Measurements from ENCODE around the gene ACAD11.

ACAD11 gene

GRCh38 chr3:132550579-132551305, 108.9 kb downstream of the ACAD11 start:
- no peak for DNase-seq (ENCODE audit: low read depth in 1 of 2, low spot score in 1 of 2)
- in situ Hi-C loops (cut with HindIII; ENCODE audit: low pct_unique_long_range_greater_than_20kb, low sequenced_read_pairs), result no loop called here
- TF ChIP-seq JUND (IDR thresholded peaks at IDR 0.05; ENCODE audit: low read depth), result no peak

- in situ Hi-C loops (cut with HindIII; ENCODE audit: low pct_unique_long_range_greater_than_20kb, low sequenced_read_pairs), result no loop called here
- DNase-seq (ENCODE audit: low read depth in 1 of 2, low spot score in 1 of 2), result no peak
These were observed 109.6 kb downstream of the ACAD11 start for GRCh38 chr3:132549890-132550578.

DNA sequence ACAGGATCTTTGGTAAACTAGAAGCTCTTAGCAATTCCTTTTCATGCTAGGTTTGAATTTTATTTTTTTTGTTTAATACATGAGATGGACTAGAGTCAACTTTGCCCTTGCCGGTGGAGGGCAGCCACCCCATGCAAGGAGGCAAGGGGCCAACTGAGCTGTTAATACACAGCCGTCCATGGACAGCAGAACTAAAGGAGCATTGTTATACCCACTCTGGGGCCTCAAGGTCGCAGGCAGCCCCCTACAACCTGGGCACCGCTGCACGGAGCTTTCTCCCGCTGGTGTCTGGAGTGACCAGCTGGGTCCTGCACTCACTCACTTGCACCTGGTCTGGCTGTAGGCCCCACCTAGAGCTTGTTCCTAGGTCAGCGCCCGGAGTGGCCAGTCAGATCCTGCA, 110.4 kb downstream of the ACAD11 start:
- no peak for TF ChIP-seq JUND (IDR thresholded peaks at IDR 0.05; ENCODE audit: low read depth)
- in situ Hi-C loops (cut with HindIII; ENCODE audit: low pct_unique_long_range_greater_than_20kb, low sequenced_read_pairs), result no loop called here
- DNase-seq (ENCODE audit: low read depth in 1 of 2, low spot score in 1 of 2), result no peak

More at GRCh38 chr3:132549890-132550578, 109.6 kb downstream of the ACAD11 start:
- no peak for TF ChIP-seq JUND (IDR thresholded peaks at IDR 0.05; ENCODE audit: low read depth)

GRCh38 chr3:132545471-132545870, 114.1 kb downstream of the ACAD11 start:
- no peak for TF ChIP-seq JUND (IDR thresholded peaks at IDR 0.05; ENCODE audit: low read depth)
- DNase-seq (ENCODE audit: low read depth in 1 of 2, low spot score in 1 of 2), result no peak
- in situ Hi-C loops (cut with HindIII; ENCODE audit: low pct_unique_long_range_greater_than_20kb, low sequenced_read_pairs), result no loop called here

- in situ Hi-C loops (cut with HindIII; ENCODE audit: low pct_unique_long_range_greater_than_20kb, low sequenced_read_pairs), result no loop called here
- no peak for DNase-seq (ENCODE audit: low read depth in 1 of 2, low spot score in 1 of 2)
- TF ChIP-seq JUND (IDR thresholded peaks at IDR 0.05; ENCODE audit: low read depth), result no peak
These were observed 115.5 kb downstream of the ACAD11 start for GRCh38 chr3:132544130-132544529.

DNA sequence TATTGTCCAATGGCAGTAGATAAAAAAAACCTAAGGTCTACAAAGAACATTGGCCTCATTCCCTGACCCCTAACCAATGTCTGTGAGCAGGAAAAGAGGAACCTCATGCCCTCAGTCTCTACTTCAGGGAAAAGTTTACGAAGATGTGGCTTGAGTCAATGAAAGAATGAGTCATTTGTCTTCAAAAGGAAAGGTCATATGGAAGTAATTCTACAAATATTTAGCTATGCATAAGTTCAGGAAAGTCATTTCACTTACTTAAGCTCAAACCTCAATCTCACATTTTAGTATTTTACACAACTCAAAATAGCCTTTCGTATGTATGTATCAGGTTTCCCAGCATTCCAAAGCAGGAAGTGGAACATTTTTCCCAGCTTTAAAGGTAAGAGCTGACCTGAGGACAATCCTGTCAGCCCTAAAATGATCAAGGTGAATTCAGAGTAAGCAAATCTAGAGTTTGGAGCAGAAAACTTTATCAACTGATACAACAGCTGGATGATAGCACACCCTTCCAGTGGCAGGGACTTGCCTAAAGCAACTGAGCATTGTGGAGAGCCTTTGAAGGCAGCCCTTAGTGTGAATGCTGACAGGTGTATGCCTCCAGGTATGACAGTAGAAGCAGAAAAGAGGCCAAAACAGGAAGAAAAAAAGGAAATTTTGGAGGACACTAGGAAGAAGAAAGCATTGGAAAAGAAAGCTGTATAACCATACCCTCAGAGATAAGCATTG, 116.4 kb downstream of the ACAD11 start:
- DNase-seq (ENCODE audit: low read depth in 1 of 2, low spot score in 1 of 2), result no peak
- in situ Hi-C loops (cut with HindIII; ENCODE audit: low pct_unique_long_range_greater_than_20kb, low sequenced_read_pairs), result no loop called here
- no peak for TF ChIP-seq JUND (IDR thresholded peaks at IDR 0.05; ENCODE audit: low read depth)

- in situ Hi-C loops (cut with HindIII; ENCODE audit: low pct_unique_long_range_greater_than_20kb, low sequenced_read_pairs), result no loop called here
- TF ChIP-seq JUND (IDR thresholded peaks at IDR 0.05; ENCODE audit: low read depth), result no peak
- DNase-seq (ENCODE audit: low read depth in 1 of 2, low spot score in 1 of 2), result no peak
These were observed 117.0 kb downstream of the ACAD11 start for GRCh38 chr3:132542577-132542976.

GRCh38 chr3:132539681-132540080, 119.9 kb downstream of the ACAD11 start:
- no peak for TF ChIP-seq JUND (IDR thresholded peaks at IDR 0.05; ENCODE audit: low read depth)
- in situ Hi-C loops (cut with HindIII; ENCODE audit: low pct_unique_long_range_greater_than_20kb, low sequenced_read_pairs), result no loop called here
- DNase-seq (ENCODE audit: low read depth in 1 of 2, low spot score in 1 of 2), result no peak

DNA sequence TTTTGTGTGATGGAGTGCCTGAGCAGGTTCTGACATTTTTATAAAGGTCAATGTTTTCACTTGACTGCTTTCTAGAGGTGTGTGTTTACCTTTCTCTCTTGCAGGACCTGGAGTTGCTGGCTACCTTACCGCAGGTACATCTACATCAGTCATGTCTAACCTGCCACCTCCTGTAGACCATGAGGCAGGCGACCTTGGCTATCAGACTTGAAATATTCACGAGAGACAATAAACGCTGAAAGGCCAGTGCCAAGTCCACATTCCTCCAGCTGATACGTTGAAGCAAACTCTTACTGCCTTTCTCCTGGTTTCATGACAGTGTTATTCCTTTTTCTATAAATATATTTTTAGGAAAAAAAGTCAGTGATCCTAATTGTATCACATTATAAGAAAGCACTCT, 121.5 kb downstream of the ACAD11 start:
- in situ Hi-C loops (cut with HindIII; ENCODE audit: low pct_unique_long_range_greater_than_20kb, low sequenced_read_pairs), result no loop called here
- DNase-seq (ENCODE audit: low read depth in 1 of 2, low spot score in 1 of 2), result peak in 1 of 2 experiments; percentile 12
- no peak for TF ChIP-seq JUND (IDR thresholded peaks at IDR 0.05; ENCODE audit: low read depth)

- no peak for DNase-seq (ENCODE audit: low read depth in 1 of 2, low spot score in 1 of 2)
- in situ Hi-C loops (cut with HindIII; ENCODE audit: low pct_unique_long_range_greater_than_20kb, low sequenced_read_pairs), result no loop called here
These were observed 122.3 kb downstream of the ACAD11 start for GRCh38 chr3:132537297-132537696.

GRCh38 chr3:132536442-132537153, 123.0 kb downstream of the ACAD11 start:
- DNase-seq (ENCODE audit: low read depth in 1 of 2, low spot score in 1 of 2), result no peak

More at GRCh38 chr3:132537297-132537696, 122.3 kb downstream of the ACAD11 start:
- no peak for TF ChIP-seq JUND (IDR thresholded peaks at IDR 0.05; ENCODE audit: low read depth)

More at GRCh38 chr3:132536442-132537153, 123.0 kb downstream of the ACAD11 start:
- TF ChIP-seq JUND (IDR thresholded peaks at IDR 0.05; ENCODE audit: low read depth), result no peak
- in situ Hi-C loops (cut with HindIII; ENCODE audit: low pct_unique_long_range_greater_than_20kb, low sequenced_read_pairs), result no loop called here
